Glutamatergic neuron (in vitro differentiated cells): ENCODE measurements around the gene SLC35F3. TPM values are rescaled to one million over a fixed set of nuclear protein-coding genes. Genes with fewer than 3 reads are reported as not detected.

Source experiments
- DNase-seq: peaks from one replicate; pipeline ENCODE4 v3.0.0; 2022
- H3K27ac Mint-ChIP-seq: one replicate; pipeline ENCODE4 v1.8.0; 2020; ENCODE audit warnings: mild to moderate bottlenecking, mixed read lengths, inconsistent platforms; ENCODE audit not compliant: unreplicated experiment
- H3K27me3 Mint-ChIP-seq: one replicate; pipeline ENCODE4 v1.8.0; 2020; ENCODE audit warnings: mild to moderate bottlenecking, moderate library complexity, mixed read lengths, inconsistent platforms; ENCODE audit not compliant: unreplicated experiment
- H3K36me3 Mint-ChIP-seq: one replicate; pipeline ENCODE4 v1.8.0; 2020; ENCODE audit warnings: mild to moderate bottlenecking, mixed read lengths, inconsistent platforms; ENCODE audit not compliant: unreplicated experiment
- H3K4me1 Mint-ChIP-seq: one replicate; pipeline ENCODE4 v1.8.0; 2020; ENCODE audit warnings: mild to moderate bottlenecking, low read depth, mixed read lengths, inconsistent platforms; ENCODE audit not compliant: unreplicated experiment
- H3K4me3 Mint-ChIP-seq: one replicate; pipeline ENCODE4 v1.8.0; 2020; ENCODE audit warnings: mild to moderate bottlenecking, mixed read lengths, inconsistent platforms; ENCODE audit not compliant: unreplicated experiment
- H3K9me3 Mint-ChIP-seq: one replicate; pipeline ENCODE4 v1.8.0; 2020; ENCODE audit warnings: mild to moderate bottlenecking, moderate library complexity, mixed read lengths, inconsistent platforms; ENCODE audit not compliant: unreplicated experiment
- total RNA-seq: library from RNA; stranded (reverse); fragmentation: NEBNext Ultra II Directional; extraction: Animal tissue kit (Norgen Biotek cat#: 25700); gene quantifications from one replicate; pipeline ENCODE4 v1.2.1, GENCODE V29; 2021; ENCODE audit not compliant: unreplicated experiment
- TF ChIP-seq, protein P1 (sequence below): fragments of 200-600 bp; sonication (generic); IDR thresholded peaks from one replicate; pipeline ENCODE4 v1.5.0; 2021; ENCODE audit not compliant: partially characterized antibody, unreplicated experiment

Gene SLC35F3
- total RNA-seq, 1 donor from 2014 or later: 0.98 TPM

GRCh38 chr1:234226113-234226818 is 321.8 kb downstream of the SLC35F3 start:
- H3K27ac Mint-ChIP-seq: no peak overlapping the region
- TF ChIP-seq, protein P1, sequence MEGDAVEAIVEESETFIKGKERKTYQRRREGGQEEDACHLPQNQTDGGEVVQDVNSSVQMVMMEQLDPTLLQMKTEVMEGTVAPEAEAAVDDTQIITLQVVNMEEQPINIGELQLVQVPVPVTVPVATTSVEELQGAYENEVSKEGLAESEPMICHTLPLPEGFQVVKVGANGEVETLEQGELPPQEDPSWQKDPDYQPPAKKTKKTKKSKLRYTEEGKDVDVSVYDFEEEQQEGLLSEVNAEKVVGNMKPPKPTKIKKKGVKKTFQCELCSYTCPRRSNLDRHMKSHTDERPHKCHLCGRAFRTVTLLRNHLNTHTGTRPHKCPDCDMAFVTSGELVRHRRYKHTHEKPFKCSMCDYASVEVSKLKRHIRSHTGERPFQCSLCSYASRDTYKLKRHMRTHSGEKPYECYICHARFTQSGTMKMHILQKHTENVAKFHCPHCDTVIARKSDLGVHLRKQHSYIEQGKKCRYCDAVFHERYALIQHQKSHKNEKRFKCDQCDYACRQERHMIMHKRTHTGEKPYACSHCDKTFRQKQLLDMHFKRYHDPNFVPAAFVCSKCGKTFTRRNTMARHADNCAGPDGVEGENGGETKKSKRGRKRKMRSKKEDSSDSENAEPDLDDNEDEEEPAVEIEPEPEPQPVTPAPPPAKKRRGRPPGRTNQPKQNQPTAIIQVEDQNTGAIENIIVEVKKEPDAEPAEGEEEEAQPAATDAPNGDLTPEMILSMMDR: no peak
- H3K9me3 Mint-ChIP-seq: no peaks in the 10 kb centered on the region
- peaks cover 2% of the 10 kb centered on the region for H3K4me1 Mint-ChIP-seq
- no peaks in the 10 kb centered on the region for H3K27me3 Mint-ChIP-seq
- no peak for DNase-seq
- H3K4me3 Mint-ChIP-seq: no peak overlapping the region
- no peaks in the 10 kb centered on the region for H3K36me3 Mint-ChIP-seq

GRCh38 chr1:234226819-234227165 is 322.3 kb downstream of the SLC35F3 start:
- TF ChIP-seq, protein P1: no peak
- Mint-ChIP-seq H3K36me3 (no peaks in the 10 kb centered on the region), H3K4me1 (peaks cover 2% of the 10 kb centered on the region), H3K27ac (no peak overlapping the region), H3K4me3 (no peak overlapping the region), H3K27me3 (no peaks in the 10 kb centered on the region), H3K9me3 (no peaks in the 10 kb centered on the region)
- DNase-seq: no peak

DNA sequence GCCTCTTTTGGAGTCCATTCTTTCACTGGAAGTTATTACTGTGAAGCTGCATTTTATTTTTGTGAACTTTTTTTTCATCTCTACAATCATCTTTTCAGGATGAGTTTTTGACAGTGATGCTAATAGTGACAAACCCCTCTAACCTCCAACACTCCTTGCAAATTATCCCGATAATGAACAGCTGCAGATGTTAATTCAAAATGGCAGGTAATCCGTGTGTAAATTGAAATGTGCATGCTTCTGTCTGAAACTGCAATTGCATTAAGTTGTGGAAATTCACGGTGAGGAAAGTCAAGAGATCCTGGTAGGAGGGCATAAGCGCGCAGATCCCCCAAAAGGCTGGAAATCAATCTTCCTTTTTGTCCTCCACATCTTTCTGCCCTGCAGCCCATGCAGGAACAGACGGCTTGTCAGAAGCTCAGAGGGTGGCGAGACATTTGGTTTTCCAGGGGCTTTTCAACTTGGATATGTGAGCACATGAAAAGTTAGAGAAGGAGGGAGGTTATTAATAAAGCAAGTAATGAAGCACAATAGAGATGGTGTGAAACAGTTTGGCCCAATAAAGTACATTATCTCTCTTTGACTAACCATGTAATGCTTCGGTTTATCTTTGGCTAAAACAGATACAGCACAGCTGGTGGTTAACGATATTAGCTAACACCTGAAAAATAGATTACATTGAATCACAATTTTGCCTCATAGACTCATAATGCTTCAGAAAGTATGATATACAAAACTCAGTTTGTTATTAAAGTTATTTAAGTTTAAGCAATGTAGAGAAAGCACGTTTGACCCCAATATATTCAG is 325.3 kb downstream of the SLC35F3 start:
- DNase-seq: no peak
- TF ChIP-seq, protein P1: no peak
- no peak overlapping the region for H3K4me3 Mint-ChIP-seq
- H3K27me3 Mint-ChIP-seq: no peaks in the 10 kb centered on the region
- peaks cover 2% of the 10 kb centered on the region for H3K9me3 Mint-ChIP-seq
- no peak overlapping the region for H3K27ac Mint-ChIP-seq
- H3K4me1 Mint-ChIP-seq: peaks cover 11% of the 10 kb centered on the region
- H3K36me3 Mint-ChIP-seq: no peaks in the 10 kb centered on the region

DNA sequence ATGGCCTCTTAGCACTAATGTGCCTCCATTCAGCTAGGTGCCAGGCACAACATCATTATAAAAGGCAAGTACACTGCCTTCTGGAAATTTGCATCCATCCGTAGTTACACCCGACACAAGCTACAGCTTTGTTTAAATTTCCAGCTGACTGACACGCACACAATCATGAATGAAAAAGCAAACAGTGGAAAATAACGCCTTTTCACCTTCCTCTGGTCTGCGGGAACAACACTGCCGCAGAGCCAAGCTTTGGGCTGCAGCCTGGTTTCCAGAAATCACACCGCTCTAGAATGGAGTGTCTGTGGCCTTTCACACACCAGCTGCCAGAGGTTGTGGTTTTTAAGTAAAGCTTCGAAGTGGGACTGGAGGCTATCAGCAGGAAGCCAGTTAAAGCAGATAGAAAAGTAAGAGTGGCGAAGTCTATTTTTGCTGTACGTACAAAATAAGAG is 326.0 kb downstream of the SLC35F3 start:
- no peak for DNase-seq
- TF ChIP-seq, protein P1: no peak
- H3K36me3 Mint-ChIP-seq: no peaks in the 10 kb centered on the region
- H3K27me3 Mint-ChIP-seq: no peaks in the 10 kb centered on the region
- H3K4me3 Mint-ChIP-seq: no peak overlapping the region
- peaks cover 18% of the 10 kb centered on the region for H3K4me1 Mint-ChIP-seq
- H3K27ac Mint-ChIP-seq: no peak overlapping the region
- peaks cover 2% of the 10 kb centered on the region for H3K9me3 Mint-ChIP-seq
